ENCODE results near the gene NDP.

NDP gene

DNA sequence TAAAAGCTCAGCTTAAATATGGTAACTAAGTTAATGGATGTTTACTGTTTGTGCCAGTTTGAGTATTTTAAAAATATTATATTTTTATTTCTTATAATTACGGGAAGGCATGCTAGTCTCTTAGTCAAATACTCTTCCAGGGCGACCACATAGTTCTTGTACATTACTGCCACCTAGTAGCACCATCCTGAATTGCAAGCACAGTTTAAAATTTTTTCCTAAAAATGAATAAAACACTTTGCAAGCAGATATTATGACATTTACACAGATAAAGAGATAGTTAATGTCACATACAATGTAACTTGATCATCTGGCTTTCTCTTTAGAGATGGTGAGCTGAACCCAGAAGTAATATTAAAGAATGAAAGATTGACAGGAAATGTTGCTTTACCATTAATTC, 11.5 kb downstream of the NDP start:
- H3K4me2 ChIP-seq (ENCODE audit: low read length), result no peak overlapping the region

DNA sequence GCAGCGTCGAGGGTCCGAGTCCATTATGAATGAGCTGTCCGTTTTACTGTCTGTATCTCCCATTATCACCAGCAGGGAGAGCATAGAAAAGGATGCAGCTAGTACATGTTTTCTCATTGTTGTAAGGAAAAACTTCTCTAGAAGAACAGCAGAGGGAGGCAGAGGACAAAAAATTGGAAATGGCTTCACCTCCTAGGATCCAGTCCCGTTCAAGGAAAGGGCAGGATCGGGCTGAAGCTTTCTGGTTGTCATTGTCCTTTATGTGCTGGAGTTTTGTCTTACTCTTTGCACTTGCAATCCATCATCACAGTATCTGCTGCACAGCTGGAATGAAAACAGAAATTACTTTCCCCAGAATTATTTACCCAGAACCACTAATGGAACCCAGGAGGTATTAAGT, 14.7 kb downstream of the NDP start:
- no peaks in the 10 kb centered on the region for H3K36me3 ChIP-seq (replicated peaks; ENCODE audit: low read depth, low read length)
- H3K4me2 ChIP-seq (ENCODE audit: low read length), result peak overlapping the region; percentile 51
- no peaks in the 10 kb centered on the region for H3K79me2 ChIP-seq (ENCODE audit: low read length)
- H3K9ac ChIP-seq (ENCODE audit: low read length), result no peak overlapping the region
- no peak overlapping the region for H3K27ac ChIP-seq (ENCODE audit: low read length)
- no peaks in the 10 kb centered on the region for H4K20me1 ChIP-seq (ENCODE audit: insufficient read depth, low read length)
- 0 out of 2 replicates have a peak overlapping the region, but pooled peaks have one; percentile 46 for H2AFZ ChIP-seq (ENCODE audit: low read depth, low read length)
- H3K4me1 ChIP-seq (ENCODE audit: low read length), result peaks cover 3% of the 10 kb centered on the region; the same call in 1 of the 2 replicates
- H3K4me3 ChIP-seq (ENCODE audit: low read length), result 0 out of 2 replicates have a peak overlapping the region, but pooled peaks have one; percentile 29
- H3K27me3 ChIP-seq (ENCODE audit: low read depth, low read length), result no peaks in the 10 kb centered on the region
- no peak for TF ChIP-seq EZH2phosphoT487 (IDR thresholded peaks at IDR 0.05; ENCODE audit: low read depth)
- TF ChIP-seq, protein P1, sequence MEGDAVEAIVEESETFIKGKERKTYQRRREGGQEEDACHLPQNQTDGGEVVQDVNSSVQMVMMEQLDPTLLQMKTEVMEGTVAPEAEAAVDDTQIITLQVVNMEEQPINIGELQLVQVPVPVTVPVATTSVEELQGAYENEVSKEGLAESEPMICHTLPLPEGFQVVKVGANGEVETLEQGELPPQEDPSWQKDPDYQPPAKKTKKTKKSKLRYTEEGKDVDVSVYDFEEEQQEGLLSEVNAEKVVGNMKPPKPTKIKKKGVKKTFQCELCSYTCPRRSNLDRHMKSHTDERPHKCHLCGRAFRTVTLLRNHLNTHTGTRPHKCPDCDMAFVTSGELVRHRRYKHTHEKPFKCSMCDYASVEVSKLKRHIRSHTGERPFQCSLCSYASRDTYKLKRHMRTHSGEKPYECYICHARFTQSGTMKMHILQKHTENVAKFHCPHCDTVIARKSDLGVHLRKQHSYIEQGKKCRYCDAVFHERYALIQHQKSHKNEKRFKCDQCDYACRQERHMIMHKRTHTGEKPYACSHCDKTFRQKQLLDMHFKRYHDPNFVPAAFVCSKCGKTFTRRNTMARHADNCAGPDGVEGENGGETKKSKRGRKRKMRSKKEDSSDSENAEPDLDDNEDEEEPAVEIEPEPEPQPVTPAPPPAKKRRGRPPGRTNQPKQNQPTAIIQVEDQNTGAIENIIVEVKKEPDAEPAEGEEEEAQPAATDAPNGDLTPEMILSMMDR (IDR thresholded peaks at IDR 0.05; ENCODE audit: low read depth, low read length), result peak; percentile 66
- H3K9me3 ChIP-seq (ENCODE audit: insufficient read depth, low read length), result no peaks in the 10 kb centered on the region

More for the DNA sequence above, 11.5 kb downstream of the NDP start:
- Histone ChIP-seq H3K36me3 (replicated peaks; ENCODE audit: low read depth, low read length) (no peaks in the 10 kb centered on the region), H2AFZ (ENCODE audit: low read depth, low read length) (no peak overlapping the region), H3K79me2 (ENCODE audit: low read length) (no peaks in the 10 kb centered on the region), H4K20me1 (ENCODE audit: insufficient read depth, low read length) (no peaks in the 10 kb centered on the region), H3K9ac (ENCODE audit: low read length) (no peak overlapping the region), H3K9me3 (ENCODE audit: insufficient read depth, low read length) (no peaks in the 10 kb centered on the region), H3K27ac (ENCODE audit: low read length) (no peak overlapping the region), H3K4me1 (ENCODE audit: low read length) (peaks cover 3% of the 10 kb centered on the region; the same call in 1 of the 2 replicates), H3K27me3 (ENCODE audit: low read depth, low read length) (no peaks in the 10 kb centered on the region), H3K4me3 (ENCODE audit: low read length) (no peak overlapping the region)
- no peak for TF ChIP-seq EZH2phosphoT487 (IDR thresholded peaks at IDR 0.05; ENCODE audit: low read depth)
- TF ChIP-seq, protein P1 (IDR thresholded peaks at IDR 0.05; ENCODE audit: low read depth, low read length), result peak; percentile 38

DNA sequence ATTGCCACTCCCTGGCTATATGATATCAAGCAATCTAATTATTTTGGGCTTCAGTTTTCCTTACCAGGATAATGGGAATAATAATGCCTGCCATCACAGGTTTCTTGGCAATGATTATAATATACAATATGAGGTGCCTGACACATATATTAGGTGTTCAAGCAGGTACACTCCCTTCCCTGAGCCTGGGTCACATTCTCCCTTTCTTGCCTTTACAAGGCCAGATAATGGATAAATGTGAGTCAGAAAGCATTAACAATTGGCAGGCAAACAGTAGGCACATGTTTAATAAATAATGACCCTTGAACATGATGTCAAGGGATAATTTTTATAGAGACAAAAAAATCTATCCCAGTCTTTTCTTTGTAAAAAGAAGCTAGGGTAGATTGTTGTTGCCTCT, 17.2 kb downstream of the NDP start:
- no peaks in the 10 kb centered on the region for H3K36me3 ChIP-seq (replicated peaks; ENCODE audit: low read depth, low read length)
- H3K9me3 ChIP-seq (ENCODE audit: insufficient read depth, low read length), result no peaks in the 10 kb centered on the region
- no peak overlapping the region for H3K4me2 ChIP-seq (ENCODE audit: low read length)
- no peak overlapping the region for H2AFZ ChIP-seq (ENCODE audit: low read depth, low read length)
- peaks cover 3% of the 10 kb centered on the region; the same call in 1 of the 2 replicates for H3K4me1 ChIP-seq (ENCODE audit: low read length)
- no peaks in the 10 kb centered on the region for H4K20me1 ChIP-seq (ENCODE audit: insufficient read depth, low read length)
- TF ChIP-seq, protein P1 (IDR thresholded peaks at IDR 0.05; ENCODE audit: low read depth, low read length), result no peak
- no peak for TF ChIP-seq EZH2phosphoT487 (IDR thresholded peaks at IDR 0.05; ENCODE audit: low read depth)
- H3K27ac ChIP-seq (ENCODE audit: low read length), result no peak overlapping the region
- H3K4me3 ChIP-seq (ENCODE audit: low read length), result no peak overlapping the region
- H3K79me2 ChIP-seq (ENCODE audit: low read length), result no peaks in the 10 kb centered on the region
- no peak overlapping the region for H3K9ac ChIP-seq (ENCODE audit: low read length)
- H3K27me3 ChIP-seq (ENCODE audit: low read depth, low read length), result no peaks in the 10 kb centered on the region

DNA sequence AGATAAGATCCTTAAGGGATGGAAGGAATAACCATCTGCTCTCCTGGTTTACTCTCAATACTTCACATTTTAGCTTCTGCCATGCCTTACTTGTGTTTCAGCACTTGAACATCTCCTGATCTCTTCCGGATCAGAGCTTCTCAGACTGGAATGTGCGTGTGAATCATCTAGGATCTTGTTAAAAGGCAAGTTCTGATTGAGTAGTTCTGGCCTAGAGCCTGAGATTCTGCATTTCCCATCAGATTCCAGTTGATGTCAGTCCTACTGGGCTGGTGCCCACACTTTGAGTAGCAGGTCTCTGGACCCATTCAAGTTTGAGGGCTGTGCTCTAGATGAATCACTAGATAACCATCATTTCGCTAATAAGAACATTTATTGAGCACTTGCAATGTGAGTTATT, 20.0 kb downstream of the NDP start:
- H3K79me2 ChIP-seq (ENCODE audit: low read length), result no peaks in the 10 kb centered on the region
- H3K4me1 ChIP-seq (ENCODE audit: low read length), result peaks cover 2% of the 10 kb centered on the region; the same call in 1 of the 2 replicates
- H4K20me1 ChIP-seq (ENCODE audit: insufficient read depth, low read length), result no peaks in the 10 kb centered on the region
- no peaks in the 10 kb centered on the region for H3K9me3 ChIP-seq (ENCODE audit: insufficient read depth, low read length)
- H3K4me2 ChIP-seq (ENCODE audit: low read length), result no peak overlapping the region
- no peak overlapping the region for H3K9ac ChIP-seq (ENCODE audit: low read length)
- no peaks in the 10 kb centered on the region for H3K36me3 ChIP-seq (replicated peaks; ENCODE audit: low read depth, low read length)
- no peak overlapping the region for H3K4me3 ChIP-seq (ENCODE audit: low read length)
- H3K27me3 ChIP-seq (ENCODE audit: low read depth, low read length), result no peaks in the 10 kb centered on the region
- no peak overlapping the region for H3K27ac ChIP-seq (ENCODE audit: low read length)
- TF ChIP-seq, protein P1 (IDR thresholded peaks at IDR 0.05; ENCODE audit: low read depth, low read length), result no peak
- no peak for TF ChIP-seq EZH2phosphoT487 (IDR thresholded peaks at IDR 0.05; ENCODE audit: low read depth)
- no peak overlapping the region for H2AFZ ChIP-seq (ENCODE audit: low read depth, low read length)

All from OCI-LY3 (cell line).